ENCODE results near the gene SAMD9L.
"Not testable (repeated sequence)": the region's sequence is repeated elsewhere in the genome, so short reads cannot be mapped to it uniquely, and the experiment has no call there.

The SAMD9L gene

GRCh38 chr7:93146472-93147141 is 1.6 kb downstream of the SAMD9L start:
- DNase-seq (ENCODE audit: low spot score): no peak

DNA sequence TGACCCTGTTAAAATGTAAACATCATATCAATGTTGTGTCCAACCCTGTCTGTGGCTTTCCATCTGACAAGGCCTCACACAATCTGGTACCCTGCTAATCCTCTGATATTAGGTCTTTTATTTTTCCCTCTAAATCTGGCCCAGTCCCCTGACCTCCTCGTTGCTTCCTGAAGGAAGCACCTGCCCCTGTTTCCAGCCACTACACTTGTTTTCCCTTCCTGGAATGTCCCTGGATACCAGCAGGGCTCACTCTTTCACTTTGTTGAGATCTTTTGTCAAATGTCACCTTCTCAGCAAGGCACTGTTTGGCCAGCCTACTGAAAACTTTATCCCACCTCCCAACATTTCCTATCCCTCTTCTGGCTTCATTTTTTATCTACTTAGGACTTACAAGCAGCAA is 2.1 kb downstream of the SAMD9L start:
- DNase-seq (ENCODE audit: low spot score): no peak

- no peak for DNase-seq (ENCODE audit: low spot score)
Observed at GRCh38 chr7:93145354-93145753, 2.8 kb downstream of the SAMD9L start.

- no peak for DNase-seq (ENCODE audit: low spot score)
Observed at GRCh38 chr7:93142127-93142526, 6.1 kb downstream of the SAMD9L start.

GRCh38 chr7:93140582-93141191 is 7.5 kb downstream of the SAMD9L start:
- no peak for DNase-seq (ENCODE audit: low spot score)

GRCh38 chr7:93138576-93138975 is 9.6 kb downstream of the SAMD9L start:
- no peak for DNase-seq (ENCODE audit: low spot score)

GRCh38 chr7:93133005-93133404 is 15.2 kb downstream of the SAMD9L start:
- DNase-seq (ENCODE audit: low spot score): no peak

DNA sequence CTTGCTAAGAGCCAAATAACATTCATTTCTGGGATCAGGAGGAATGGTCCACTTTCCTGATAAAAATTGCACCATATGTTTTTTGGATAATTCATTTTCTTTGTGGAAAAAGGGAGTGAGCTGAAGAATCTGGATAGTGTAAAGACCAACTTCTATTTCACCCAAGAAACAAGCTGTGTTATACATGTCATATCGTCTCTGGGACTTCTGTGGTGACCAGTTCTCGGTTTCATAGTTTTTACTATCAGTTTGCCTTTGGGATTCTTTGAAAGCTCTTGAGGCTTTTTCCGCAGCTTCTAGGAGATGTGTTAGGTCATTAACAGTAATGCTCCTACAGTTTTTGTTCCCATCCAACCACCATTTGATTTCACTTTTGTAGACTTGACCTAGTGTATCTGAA is 16.0 kb downstream of the SAMD9L start:
- DNase-seq (ENCODE audit: low spot score): no peak

DNA sequence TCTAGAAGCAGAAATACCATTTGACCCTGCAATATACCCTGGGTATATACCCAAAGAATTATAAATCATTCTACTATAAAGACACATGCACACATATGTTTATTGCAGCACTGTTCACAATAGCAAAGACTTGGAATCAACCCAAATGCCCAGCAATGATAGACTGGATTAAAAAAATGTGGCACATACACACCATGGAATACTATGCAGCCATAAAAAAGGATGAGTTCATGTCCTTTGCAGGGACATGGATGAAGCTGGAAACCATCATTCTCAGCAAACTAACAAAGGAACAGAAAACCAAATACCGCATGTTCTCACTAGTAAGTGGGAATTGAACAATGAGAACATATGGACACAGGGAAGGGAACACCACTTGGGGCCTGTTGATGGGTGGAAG is 21.2 kb downstream of the SAMD9L start:
- DNase-seq (ENCODE audit: low spot score): not testable (repeated sequence)

- not testable (repeated sequence) for DNase-seq (ENCODE audit: low spot score)
Observed at GRCh38 chr7:93123532-93123931, 24.7 kb downstream of the SAMD9L start.

- no peak for DNase-seq (ENCODE audit: low spot score)
Observed at GRCh38 chr7:93120592-93121549, 27.3 kb downstream of the SAMD9L start.

DNA sequence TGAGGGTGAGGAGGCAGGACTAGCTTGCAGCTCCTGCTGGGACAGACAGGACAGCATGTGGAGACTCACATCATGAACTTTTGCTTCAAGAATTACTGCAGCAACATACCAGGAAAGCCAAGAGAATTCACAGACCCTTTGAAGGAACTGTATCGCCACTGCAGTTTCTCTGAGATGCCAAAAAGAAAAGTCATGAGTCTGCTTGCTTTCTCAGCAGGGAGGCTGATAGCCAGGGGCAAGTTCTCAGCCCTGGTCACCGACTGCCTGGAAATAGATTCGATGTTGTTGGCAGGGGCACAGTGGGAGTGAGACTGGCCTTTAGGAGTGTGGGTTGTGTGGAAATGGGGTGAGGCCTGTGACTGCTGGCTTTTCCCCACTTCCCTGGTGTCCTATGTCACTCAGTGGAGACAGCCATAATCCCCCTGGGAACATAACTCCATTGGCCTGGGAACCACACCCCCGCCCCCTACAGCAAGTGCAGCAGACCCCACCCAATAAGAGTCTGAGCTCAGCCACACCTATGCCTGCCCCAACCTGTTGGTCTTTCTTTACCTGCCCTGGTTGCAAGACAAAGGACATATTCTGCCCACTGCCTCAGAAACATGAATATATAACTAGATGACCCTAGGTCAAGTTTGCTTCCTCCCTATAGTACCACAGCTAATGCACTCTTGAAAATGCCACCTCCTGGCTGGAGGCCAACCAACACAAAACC is 28.8 kb downstream of the SAMD9L start:
- DNase-seq (ENCODE audit: low spot score): no peak

DNA sequence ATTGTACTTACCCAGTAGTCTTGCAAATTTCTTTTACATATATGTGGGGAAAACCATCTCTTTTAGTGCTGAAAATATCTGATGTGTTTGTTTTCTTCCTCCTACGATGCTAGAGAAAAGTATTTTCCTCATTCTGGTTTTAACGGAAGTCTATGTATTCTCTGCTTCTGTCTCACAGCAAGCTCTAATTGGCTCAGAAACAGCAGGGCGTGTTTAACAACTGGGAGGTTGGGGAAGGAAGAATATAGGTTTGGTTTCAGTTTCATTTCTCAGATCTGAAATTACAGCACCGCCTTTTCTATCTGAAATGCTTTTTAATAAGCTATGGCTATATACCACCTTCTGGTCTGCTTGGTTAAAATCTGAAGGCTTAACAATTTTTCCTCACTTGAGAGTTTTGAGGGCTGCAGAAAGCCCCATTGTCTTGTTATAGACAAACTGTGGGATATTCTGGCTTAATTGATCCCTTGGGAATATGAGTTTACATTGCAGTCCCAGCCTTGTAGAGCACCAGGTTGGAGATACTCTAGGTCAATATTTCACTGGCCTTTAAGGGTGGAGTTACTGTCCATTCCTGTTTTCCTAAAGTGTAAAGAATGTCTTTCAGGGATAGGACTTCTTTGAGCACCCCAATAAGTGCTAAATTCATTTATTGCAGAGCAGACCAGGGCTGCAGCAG is 30.2 kb downstream of the SAMD9L start, which contains the start of gene SAMD9:
Gene SAMD9 (minus strand): TSS at position 128 of the 679 bp plus-strand sequence. CDS start 11,882 bp downstream, outside the sequence.
- DNase-seq (ENCODE audit: low spot score): peak; percentile 22

- no peak for DNase-seq (ENCODE audit: low spot score)
Observed at GRCh38 chr7:93117327-93117726, 30.9 kb downstream of the SAMD9L start.

DNA sequence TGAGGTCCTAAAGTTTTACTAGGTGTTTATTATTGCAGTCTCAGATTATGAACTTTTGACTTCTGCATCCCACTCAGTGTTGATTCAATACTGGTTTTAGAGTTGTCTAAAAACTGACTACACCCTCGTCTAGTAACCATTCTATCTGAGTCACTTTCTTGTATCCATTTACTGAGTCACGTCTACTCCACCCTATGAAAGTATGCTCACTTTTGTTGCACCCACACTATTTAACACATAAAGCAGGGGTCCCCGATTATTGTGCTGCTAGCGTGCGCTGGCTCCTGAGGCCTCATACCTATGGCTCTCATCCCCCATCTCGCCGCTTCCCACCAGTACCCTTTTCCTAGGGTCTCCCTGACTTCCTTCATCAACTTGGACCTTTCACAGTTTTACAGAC is 32.4 kb downstream of the SAMD9L start:
- no peak for DNase-seq (ENCODE audit: low spot score)

DNA sequence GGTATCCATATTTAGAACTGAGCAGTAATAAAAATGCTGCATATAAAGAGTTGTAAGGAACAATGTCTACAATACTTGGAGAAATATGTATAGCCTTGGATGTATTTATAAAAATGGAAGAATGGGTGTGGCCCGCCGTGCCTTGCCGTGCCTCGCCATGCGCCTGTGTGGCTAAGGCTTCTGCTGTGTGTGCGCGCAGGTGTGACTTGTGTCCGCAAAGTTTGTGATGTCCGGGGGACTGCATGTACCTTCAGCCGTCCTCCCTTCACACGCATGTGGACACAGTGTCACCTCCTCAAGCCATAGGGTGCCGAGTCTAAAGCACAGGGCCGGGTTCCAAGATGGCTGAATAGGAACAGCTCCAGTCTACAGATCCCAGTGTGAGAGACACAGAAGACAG is 40.2 kb downstream of the SAMD9L start:
- DNase-seq (ENCODE audit: low spot score): no peak

- no peak for DNase-seq (ENCODE audit: low spot score)
Observed at GRCh38 chr7:93097388-93097787, 50.8 kb downstream of the SAMD9L start.

DNA sequence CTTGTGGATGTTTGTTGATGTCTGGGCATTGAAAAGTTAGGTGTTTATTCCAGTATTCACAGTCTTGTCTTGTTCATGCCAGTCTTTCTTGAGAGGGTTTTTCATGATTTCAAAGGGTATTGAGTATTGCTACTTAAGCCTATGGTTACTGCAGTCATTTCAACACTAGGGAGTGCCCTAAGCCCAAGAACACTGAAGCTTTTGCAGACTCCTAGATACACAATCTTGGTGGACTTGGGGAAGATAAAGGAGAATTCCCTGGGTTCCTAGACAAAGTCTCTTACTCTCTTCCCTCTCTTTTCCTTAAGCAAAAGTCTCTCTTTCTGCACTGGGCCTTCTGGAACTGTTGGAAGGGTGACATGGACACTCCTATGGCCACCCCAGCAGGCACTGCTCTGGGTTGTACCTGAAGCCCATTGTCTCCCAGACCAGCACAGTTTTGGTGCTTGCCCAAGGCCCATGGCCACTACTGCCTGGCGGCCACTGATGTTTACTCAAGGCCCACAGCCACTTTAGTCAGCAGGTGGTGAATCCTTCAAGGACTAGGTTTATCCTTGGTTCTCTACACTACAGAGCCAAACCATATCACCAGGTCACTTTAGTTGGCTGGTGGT is 55.3 kb downstream of the SAMD9L start:
- peak; percentile 37 for DNase-seq (ENCODE audit: low spot score)
